K562 (cell line): ENCODE data around the gene DKKL1.

Experiments
- ATF3 ChIP-seq, 2 experiments: fragments of 450-650 bp in 1 of 2; sonication (generic) in 1 of 2; formaldehyde crosslinking in 1 of 2; IDR thresholded peaks in 1 of 2; conservative IDR thresholded peaks in 1 of 2; 2 replicates each; pipeline versions ENCODE4 v1.6.1 to v1.8.1; 2016 to 2023; ENCODE audit warnings: mild to moderate bottlenecking in 2 of 2, moderate library complexity in 2 of 2, inconsistent platforms in 1 of 2, missing genetic modification reagents in 1 of 2
- BRCA1 ChIP-seq, 2 experiments: fragments of 450-650 bp in 1 of 2; sonication (generic) in 1 of 2; formaldehyde crosslinking in 1 of 2; IDR thresholded peaks; 2 replicates each; pipeline versions ENCODE4 v1.5.0 to v1.6.1; 2017 to 2020; ENCODE audit warnings: mild to moderate bottlenecking in 1 of 2, missing genetic modification reagents in 1 of 2
- ELF1 ChIP-seq: fragments of 200-800 bp; sonication (Bioruptor generic); IDR thresholded peaks from 2 replicates; pipeline ENCODE4 v1.6.1; 2016; ENCODE audit warnings: missing genetic modification characterization, missing compliant biosample characterization
- EZH2 ChIP-seq: IDR thresholded peaks from 2 replicates; pipeline ENCODE4 v1.6.1; 2012; ENCODE audit warnings: low read depth, mild to moderate bottlenecking, inconsistent platforms, low read length, borderline replicate concordance
- FIP1L1 ChIP-seq: fragments of 200-400 bp; formaldehyde crosslinking; IDR thresholded peaks from 2 replicates; pipeline ENCODE4 v1.6.1; 2018; ENCODE audit warnings: mild to moderate bottlenecking, low read depth, low read length; ENCODE audit not compliant: poor library complexity, severe bottlenecking
- FOXA3 ChIP-seq, 2 experiments: fragments of 450-650 bp in 1 of 2; sonication (generic) in 1 of 2; formaldehyde crosslinking; IDR thresholded peaks in 1 of 2; conservative IDR thresholded peaks in 1 of 2; 2 replicates each; pipeline versions ENCODE4 v1.4.0 to v1.8.0; 2020 to 2022; ENCODE audit warnings: mild to moderate bottlenecking in 2 of 2, missing genetic modification reagents in 1 of 2
- FOXP1 ChIP-seq: sonication (generic); formaldehyde crosslinking; IDR thresholded peaks from 2 replicates; pipeline ENCODE4 v1.8.0; 2022; ENCODE audit warnings: mild to moderate bottlenecking, missing genetic modification reagents
- JUND ChIP-seq, 2 experiments: IDR thresholded peaks; 2 replicates in 1 of 2; 3 replicates in 1 of 2; pipeline ENCODE4 v1.6.1; 2011; ENCODE audit warnings: borderline replicate concordance in 2 of 2, low read depth in 2 of 2, low read length in 2 of 2, improper control_type of control experiment in 1 of 2, missing biosample characterization in 1 of 2, missing genetic modification characterization in 1 of 2, missing genetic modification reagents in 1 of 2
- RCOR1 ChIP-seq, 2 experiments: IDR thresholded peaks; 2 replicates each; pipeline ENCODE4 v1.6.1; 2012; ENCODE audit warnings: low read depth in 2 of 2, low read length in 2 of 2, borderline replicate concordance in 1 of 2, improper control_type of control experiment in 1 of 2
- ZNF282 ChIP-seq: sonication (generic); formaldehyde crosslinking; IDR thresholded peaks from 2 replicates; pipeline ENCODE4 v1.8.1; 2023; ENCODE audit warnings: missing genetic modification reagents
- ZNF699 ChIP-seq: fragments of 250-450 bp; sonication (Bioruptor Pico); IDR thresholded peaks from 2 replicates; pipeline ENCODE4 v1.8.0; 2021; ENCODE audit warnings: mild to moderate bottlenecking, moderate library complexity; ENCODE audit not compliant: insufficient replicate concordance
- TF ChIP-seq, protein P1 (sequence below), 3 experiments: IDR thresholded peaks in 2 of 3; conservative IDR thresholded peaks in 1 of 3; 2 replicates each; pipeline ENCODE4 v1.5.1; 2011 to 2012; ENCODE audit warnings: low read length in 3 of 3, mild to moderate bottlenecking in 3 of 3, control low read depth in 2 of 3, improper control_type of control experiment in 1 of 3, inconsistent platforms in 1 of 3, low read depth in 1 of 3, mixed read lengths in 1 of 3, moderate library complexity in 1 of 3; ENCODE audit not compliant: insufficient read depth in 2 of 3
- TF ChIP-seq, protein P2 (sequence below): fragments of 450-650 bp; IDR thresholded peaks from 2 replicates; pipeline ENCODE4 v1.6.1; 2018; ENCODE audit not compliant: partially characterized antibody
- TF ChIP-seq, protein P3 (sequence below), 3 experiments: fragments of 200-800 bp in 1 of 3; fragments of 250-450 bp in 1 of 3; fragments of 450-650 bp in 1 of 3; sonication (Bioruptor Pico) in 1 of 3; sonication (Bioruptor generic) in 1 of 3; formaldehyde crosslinking in 1 of 3; IDR thresholded peaks; 2 replicates each; pipeline versions ENCODE4 v1.6.1 to v1.8.0; 2016 to 2022; ENCODE audit warnings: mild to moderate bottlenecking in 2 of 3, missing genetic modification characterization in 2 of 3, missing compliant biosample characterization in 1 of 3, moderate library complexity in 1 of 3

DNA sequence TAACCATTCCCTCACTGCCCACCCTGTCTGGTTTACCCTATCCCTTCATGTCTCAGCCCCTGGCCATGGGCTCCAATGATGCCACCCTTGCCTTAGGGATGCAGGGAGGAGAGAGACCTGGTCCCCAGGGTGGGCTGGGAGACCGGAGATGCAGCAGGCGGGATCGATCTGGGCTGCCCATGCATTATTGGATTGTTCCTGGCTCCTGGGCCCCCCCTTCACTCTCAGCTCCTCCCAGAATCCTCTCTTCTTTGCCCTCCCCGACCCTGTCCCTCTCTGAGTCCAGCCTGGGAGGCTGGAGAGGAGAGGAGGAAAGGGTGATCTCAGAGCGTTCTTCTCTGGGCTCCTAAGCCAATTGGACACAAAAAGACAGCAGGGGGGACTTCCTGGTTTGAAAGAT lies 30.2 kb downstream of the DKKL1 start:
- TF ChIP-seq JUND (IDR thresholded peaks at IDR 0.05; ENCODE audit: borderline replicate concordance, low read depth, low read length) = no peak
- TF ChIP-seq JUND (tag; IDR thresholded peaks at IDR 0.05; ENCODE audit: borderline replicate concordance, low read depth, low read length) = no peak
- TF ChIP-seq FOXP1 (CRISPR knock-in tag) = no peak
- no peak for TF ChIP-seq ZNF699
- no peak for TF ChIP-seq FOXA3 (CRISPR knock-in tag; conservative IDR thresholded peaks at IDR 0.05 in 1 of 2, IDR thresholded peaks at IDR 0.05 in 1 of 2)
- TF ChIP-seq ZNF282 = no peak
- no peak for TF ChIP-seq RCOR1 (IDR thresholded peaks at IDR 0.05; ENCODE audit: borderline replicate concordance in 1 of 2, low read depth in 2 of 2, low read length in 2 of 2)
- TF ChIP-seq ELF1 (tag) = no peak
- TF ChIP-seq, protein P1, sequence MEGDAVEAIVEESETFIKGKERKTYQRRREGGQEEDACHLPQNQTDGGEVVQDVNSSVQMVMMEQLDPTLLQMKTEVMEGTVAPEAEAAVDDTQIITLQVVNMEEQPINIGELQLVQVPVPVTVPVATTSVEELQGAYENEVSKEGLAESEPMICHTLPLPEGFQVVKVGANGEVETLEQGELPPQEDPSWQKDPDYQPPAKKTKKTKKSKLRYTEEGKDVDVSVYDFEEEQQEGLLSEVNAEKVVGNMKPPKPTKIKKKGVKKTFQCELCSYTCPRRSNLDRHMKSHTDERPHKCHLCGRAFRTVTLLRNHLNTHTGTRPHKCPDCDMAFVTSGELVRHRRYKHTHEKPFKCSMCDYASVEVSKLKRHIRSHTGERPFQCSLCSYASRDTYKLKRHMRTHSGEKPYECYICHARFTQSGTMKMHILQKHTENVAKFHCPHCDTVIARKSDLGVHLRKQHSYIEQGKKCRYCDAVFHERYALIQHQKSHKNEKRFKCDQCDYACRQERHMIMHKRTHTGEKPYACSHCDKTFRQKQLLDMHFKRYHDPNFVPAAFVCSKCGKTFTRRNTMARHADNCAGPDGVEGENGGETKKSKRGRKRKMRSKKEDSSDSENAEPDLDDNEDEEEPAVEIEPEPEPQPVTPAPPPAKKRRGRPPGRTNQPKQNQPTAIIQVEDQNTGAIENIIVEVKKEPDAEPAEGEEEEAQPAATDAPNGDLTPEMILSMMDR (IDR thresholded peaks at IDR 0.05 in 2 of 3, conservative IDR thresholded peaks at IDR 0.05 in 1 of 3; ENCODE audit: insufficient read depth in 2 of 3, low read depth in 1 of 3, low read length in 3 of 3) = no peak
- TF ChIP-seq EZH2 = no peak
- no peak for TF ChIP-seq FIP1L1
- TF ChIP-seq, protein P2, sequence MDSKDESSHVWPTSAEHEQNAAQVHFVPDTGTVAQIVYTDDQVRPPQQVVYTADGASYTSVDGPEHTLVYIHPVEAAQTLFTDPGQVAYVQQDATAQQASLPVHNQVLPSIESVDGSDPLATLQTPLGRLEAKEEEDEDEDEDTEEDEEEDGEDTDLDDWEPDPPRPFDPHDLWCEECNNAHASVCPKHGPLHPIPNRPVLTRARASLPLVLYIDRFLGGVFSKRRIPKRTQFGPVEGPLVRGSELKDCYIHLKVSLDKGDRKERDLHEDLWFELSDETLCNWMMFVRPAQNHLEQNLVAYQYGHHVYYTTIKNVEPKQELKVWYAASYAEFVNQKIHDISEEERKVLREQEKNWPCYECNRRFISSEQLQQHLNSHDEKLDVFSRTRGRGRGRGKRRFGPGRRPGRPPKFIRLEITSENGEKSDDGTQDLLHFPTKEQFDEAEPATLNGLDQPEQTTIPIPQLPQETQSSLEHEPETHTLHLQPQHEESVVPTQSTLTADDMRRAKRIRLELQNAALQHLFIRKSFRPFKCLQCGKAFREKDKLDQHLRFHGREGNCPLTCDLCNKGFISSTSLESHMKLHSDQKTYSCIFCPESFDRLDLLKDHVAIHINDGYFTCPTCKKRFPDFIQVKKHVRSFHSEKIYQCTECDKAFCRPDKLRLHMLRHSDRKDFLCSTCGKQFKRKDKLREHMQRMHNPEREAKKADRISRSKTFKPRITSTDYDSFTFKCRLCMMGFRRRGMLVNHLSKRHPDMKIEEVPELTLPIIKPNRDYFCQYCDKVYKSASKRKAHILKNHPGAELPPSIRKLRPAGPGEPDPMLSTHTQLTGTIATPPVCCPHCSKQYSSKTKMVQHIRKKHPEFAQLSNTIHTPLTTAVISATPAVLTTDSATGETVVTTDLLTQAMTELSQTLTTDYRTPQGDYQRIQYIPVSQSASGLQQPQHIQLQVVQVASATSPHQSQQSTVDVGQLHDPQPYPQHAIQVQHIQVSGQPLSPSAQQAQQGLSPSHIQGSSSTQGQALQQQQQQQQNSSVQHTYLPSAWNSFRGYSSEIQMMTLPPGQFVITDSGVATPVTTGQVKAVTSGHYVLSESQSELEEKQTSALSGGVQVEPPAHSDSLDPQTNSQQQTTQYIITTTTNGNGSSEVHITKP = no peak
- TF ChIP-seq, protein P3, sequence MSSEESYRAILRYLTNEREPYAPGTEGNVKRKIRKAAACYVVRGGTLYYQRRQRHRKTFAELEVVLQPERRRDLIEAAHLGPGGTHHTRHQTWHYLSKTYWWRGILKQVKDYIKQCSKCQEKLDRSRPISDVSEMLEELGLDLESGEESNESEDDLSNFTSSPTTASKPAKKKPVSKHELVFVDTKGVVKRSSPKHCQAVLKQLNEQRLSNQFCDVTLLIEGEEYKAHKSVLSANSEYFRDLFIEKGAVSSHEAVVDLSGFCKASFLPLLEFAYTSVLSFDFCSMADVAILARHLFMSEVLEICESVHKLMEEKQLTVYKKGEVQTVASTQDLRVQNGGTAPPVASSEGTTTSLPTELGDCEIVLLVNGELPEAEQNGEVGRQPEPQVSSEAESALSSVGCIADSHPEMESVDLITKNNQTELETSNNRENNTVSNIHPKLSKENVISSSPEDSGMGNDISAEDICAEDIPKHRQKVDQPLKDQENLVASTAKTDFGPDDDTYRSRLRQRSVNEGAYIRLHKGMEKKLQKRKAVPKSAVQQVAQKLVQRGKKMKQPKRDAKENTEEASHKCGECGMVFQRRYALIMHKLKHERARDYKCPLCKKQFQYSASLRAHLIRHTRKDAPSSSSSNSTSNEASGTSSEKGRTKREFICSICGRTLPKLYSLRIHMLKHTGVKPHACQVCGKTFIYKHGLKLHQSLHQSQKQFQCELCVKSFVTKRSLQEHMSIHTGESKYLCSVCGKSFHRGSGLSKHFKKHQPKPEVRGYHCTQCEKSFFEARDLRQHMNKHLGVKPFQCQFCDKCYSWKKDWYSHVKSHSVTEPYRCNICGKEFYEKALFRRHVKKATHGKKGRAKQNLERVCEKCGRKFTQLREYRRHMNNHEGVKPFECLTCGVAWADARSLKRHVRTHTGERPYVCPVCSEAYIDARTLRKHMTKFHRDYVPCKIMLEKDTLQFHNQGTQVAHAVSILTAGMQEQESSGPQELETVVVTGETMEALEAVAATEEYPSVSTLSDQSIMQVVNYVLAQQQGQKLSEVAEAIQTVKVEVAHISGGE (CRISPR knock-in tag; IDR thresholded peaks at IDR 0.05) = no peak
- TF ChIP-seq BRCA1 (IDR thresholded peaks at IDR 0.05) = no peak
- no peak for TF ChIP-seq BRCA1 (CRISPR knock-in tag; IDR thresholded peaks at IDR 0.05)
- no peak for TF ChIP-seq ATF3 (IDR thresholded peaks at IDR 0.05)
- TF ChIP-seq ATF3 (CRISPR knock-in tag; conservative IDR thresholded peaks at IDR 0.05) = no peak
